WERI-Rb-1 (cell line): ENCODE measurements around the gene IRX2.

Source experiments
- DNase-seq: peaks from one replicate; pipeline ENCODE4 v3.0.0-alpha.2; 2020
- H3K27ac ChIP-seq: fragments of 250-450 bp; sonication (Bioruptor Pico); 2 replicates; pipeline ENCODE4 v1.5.1; 2020; ENCODE audit warnings: mild to moderate bottlenecking, moderate library complexity
- H3K27me3 ChIP-seq: fragments of 250-450 bp; sonication (Bioruptor Pico); 2 replicates; pipeline ENCODE4 v1.5.1; 2021; ENCODE audit warnings: mild to moderate bottlenecking, low read depth, moderate library complexity; ENCODE audit not compliant: insufficient read depth, severe bottlenecking
- H3K36me3 ChIP-seq: fragments of 250-450 bp; sonication (Bioruptor Pico); 2 replicates; pipeline ENCODE4 v1.5.1; 2020; ENCODE audit warnings: mild to moderate bottlenecking, moderate library complexity
- H3K4me3 ChIP-seq: 2 replicates; pipeline ENCODE4 v1.5.1; 2011; ENCODE audit warnings: low read depth, mild to moderate bottlenecking, control low read depth, low read length
- H3K9me3 ChIP-seq: fragments of 250-450 bp; sonication (Bioruptor Pico); 2 replicates; pipeline ENCODE4 v1.5.1; 2021; ENCODE audit warnings: mild to moderate bottlenecking, moderate library complexity; ENCODE audit not compliant: severe bottlenecking
- TF ChIP-seq, protein P1 (sequence below): IDR thresholded peaks from 2 replicates; pipeline ENCODE4 v1.5.1; 2011; ENCODE audit warnings: low read depth, mild to moderate bottlenecking, control low read depth, inconsistent platforms, low read length

IRX2 gene

GRCh38 chr5:2740876-2741555 lies 10.5 kb downstream of the IRX2 start:
- Histone ChIP-seq H3K9me3 (peaks cover 3% of the 10 kb centered on the region), H3K27ac (no peak overlapping the region), H3K36me3 (no peaks in the 10 kb centered on the region), H3K4me3 (no peak overlapping the region), H3K27me3 (peaks cover 5% of the 10 kb centered on the region)
- no peak for DNase-seq
- TF ChIP-seq, protein P1, sequence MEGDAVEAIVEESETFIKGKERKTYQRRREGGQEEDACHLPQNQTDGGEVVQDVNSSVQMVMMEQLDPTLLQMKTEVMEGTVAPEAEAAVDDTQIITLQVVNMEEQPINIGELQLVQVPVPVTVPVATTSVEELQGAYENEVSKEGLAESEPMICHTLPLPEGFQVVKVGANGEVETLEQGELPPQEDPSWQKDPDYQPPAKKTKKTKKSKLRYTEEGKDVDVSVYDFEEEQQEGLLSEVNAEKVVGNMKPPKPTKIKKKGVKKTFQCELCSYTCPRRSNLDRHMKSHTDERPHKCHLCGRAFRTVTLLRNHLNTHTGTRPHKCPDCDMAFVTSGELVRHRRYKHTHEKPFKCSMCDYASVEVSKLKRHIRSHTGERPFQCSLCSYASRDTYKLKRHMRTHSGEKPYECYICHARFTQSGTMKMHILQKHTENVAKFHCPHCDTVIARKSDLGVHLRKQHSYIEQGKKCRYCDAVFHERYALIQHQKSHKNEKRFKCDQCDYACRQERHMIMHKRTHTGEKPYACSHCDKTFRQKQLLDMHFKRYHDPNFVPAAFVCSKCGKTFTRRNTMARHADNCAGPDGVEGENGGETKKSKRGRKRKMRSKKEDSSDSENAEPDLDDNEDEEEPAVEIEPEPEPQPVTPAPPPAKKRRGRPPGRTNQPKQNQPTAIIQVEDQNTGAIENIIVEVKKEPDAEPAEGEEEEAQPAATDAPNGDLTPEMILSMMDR: no peak

DNA sequence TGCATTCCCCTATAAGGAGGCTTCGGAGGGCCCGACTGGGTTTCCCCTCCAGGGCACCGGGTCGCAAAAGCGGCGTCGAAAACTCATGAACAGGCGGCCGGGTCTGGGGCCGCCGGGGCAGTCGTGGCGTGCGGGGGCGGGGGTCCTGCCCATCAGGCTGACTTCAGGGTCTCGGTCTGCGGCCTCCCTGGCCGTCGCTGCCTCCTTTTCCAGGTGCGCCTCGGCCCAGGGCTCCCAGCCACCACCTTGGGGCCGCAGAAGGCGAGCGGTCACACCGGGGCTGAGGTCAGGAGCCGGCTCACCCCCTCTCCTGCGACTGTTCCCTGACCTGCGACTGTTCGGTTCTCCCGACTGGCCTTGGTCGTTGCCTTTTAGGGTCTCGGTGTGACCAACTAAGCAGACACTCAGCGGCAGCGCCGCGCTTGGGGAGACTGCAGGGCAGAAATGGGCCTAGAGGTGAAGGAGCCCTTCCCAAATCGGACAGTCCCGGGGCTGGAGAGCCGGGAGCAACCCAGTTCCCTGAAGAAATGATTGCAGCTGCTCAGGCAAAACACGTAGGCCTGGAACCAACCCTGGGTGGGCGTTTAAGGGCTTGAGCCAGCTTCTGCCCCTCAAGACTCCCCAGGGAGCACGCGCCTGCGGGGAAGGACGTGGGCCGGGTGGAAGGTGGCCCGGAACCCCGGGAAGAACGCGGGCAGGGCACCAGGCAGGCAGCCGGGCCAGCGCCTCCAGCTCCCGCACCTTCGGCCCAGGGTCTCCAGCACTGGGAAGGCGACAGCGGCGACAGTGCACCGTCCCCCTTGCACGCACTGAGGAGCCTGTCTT lies 11.2 kb downstream of the IRX2 start:
- Histone ChIP-seq H3K27me3 (peaks cover 5% of the 10 kb centered on the region), H3K27ac (no peak overlapping the region), H3K4me3 (no peak overlapping the region), H3K36me3 (no peaks in the 10 kb centered on the region), H3K9me3 (peaks cover 3% of the 10 kb centered on the region)
- TF ChIP-seq, protein P1: no peak
- peak; percentile 6 for DNase-seq

DNA sequence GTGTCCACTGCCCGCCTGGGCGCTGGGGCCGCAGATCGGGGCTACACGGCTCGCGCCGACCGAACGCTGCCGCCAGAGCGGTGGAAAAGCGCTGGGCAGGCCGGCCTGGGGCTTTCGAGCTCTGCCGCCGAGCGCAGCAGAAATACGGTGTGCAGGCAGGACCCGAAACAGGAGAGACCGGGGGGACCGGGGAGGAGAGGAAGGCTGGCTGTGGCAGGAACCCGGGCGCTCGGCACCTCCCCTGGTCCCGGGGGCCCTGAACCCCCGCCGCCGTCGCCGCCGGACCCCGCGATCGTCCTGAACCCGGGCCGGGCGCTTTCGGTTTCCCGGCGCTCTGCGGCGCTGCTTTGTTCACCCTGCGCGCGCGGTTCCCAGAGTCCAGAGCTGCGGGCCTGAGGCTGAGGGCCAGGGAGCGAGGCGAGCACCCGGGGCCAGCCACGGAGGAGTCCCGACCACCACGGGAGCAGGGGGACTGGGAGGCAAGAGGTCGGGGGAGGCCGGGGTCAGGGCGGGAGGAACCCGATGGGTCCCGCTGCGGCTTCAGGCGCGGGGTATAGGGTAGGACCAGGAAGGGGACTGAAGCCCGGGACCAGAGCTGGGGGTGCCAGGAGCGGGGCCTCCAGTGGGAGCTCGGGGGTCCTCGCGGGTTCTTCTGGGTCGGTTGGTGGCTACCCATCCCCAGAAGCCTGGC lies 12.0 kb downstream of the IRX2 start:
- Histone ChIP-seq H3K27me3 (peaks cover 5% of the 10 kb centered on the region), H3K27ac (no peak overlapping the region), H3K36me3 (no peaks in the 10 kb centered on the region), H3K9me3 (peaks cover 3% of the 10 kb centered on the region), H3K4me3 (peak overlapping the region; percentile 43)
- TF ChIP-seq, protein P1: no peak
- peak; percentile 20 for DNase-seq

DNA sequence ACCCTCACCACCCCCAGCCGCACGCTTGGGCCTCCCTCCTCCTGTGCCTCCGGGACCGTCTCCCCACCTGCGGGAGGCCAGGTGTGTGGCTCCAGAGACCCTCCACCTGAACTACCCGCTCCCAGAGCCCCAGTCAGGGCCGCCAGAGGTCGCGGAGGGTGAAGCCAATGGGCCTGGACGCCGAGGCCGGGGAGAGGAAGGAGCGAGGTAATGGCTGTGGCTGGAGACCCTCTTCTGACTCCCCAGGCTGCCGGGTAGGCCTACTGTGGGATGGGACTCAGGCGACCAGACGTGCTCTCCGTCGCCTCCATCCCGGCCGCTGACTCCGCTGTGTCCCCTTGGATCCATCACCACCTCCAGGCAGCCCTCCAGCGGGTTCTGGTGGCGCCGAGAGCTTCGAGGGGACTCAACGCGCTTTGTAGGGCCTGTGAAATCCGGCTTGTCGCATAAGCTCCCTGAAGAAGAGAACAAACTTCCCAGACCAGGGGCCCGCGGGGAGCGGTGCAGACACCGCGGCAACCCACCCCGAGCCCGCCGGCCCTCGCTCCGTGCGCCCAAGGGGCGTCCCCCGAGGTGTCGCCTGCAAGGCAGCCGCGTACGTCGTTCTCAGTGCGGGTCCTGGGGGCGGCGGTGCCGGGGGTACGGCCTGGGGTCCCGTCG lies 12.6 kb downstream of the IRX2 start:
- DNase-seq: peak; percentile 7
- TF ChIP-seq, protein P1: no peak
- H3K27me3 ChIP-seq: peaks cover 5% of the 10 kb centered on the region
- no peaks in the 10 kb centered on the region for H3K36me3 ChIP-seq
- H3K4me3 ChIP-seq: peak overlapping the region; percentile 43
- peaks cover 3% of the 10 kb centered on the region for H3K9me3 ChIP-seq
- H3K27ac ChIP-seq: no peak overlapping the region

DNA sequence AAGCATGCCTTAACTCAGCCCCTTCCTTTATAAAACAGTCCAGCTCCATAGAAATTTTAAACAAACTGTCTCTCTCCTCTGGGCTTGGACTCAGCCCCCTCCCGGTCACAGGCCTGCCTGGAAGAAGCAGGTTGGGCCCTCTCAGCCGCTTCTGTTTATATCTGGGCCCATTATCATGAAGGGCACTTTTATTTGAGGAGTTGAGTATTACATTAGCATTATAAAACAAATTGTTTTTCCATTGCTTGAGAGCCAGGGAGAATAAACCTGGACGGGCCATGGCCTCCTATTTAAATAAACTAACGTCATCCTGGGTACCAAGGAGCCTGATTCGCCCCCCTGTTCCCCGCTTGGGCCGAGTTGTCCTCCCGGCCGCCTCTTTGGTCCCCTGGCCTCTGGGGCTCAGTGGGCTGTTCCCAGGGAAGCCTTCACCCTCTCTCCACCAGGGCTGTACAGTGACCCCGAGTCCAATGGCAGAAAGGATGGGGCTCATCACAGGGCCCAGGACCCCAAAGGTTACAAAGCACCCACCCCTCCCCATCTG lies 13.2 kb downstream of the IRX2 start:
- H3K9me3 ChIP-seq: peaks cover 3% of the 10 kb centered on the region
- no peak overlapping the region for H3K4me3 ChIP-seq
- H3K36me3 ChIP-seq: no peaks in the 10 kb centered on the region
- TF ChIP-seq, protein P1: no peak
- H3K27ac ChIP-seq: no peak overlapping the region
- H3K27me3 ChIP-seq: peaks cover 5% of the 10 kb centered on the region
- DNase-seq: no peak
